PFSK-1 (cell line): ENCODE measurements around the gene GFY.

Source experiments
- FOXP2 ChIP-seq: optimal IDR thresholded peaks from 2 replicates; pipeline ENCODE3; 2011; ENCODE audit warnings: borderline replicate concordance, control low read depth, inconsistent platforms; ENCODE audit not compliant: insufficient read depth; ENCODE audit errors: extremely low read length, extremely low read depth
- POLR2AphosphoS5 ChIP-seq: IDR thresholded peaks from 2 replicates; pipeline ENCODE4 v1.6.1; 2012; ENCODE audit warnings: low read depth, mild to moderate bottlenecking, control low read depth, low read length, moderate library complexity
- SIN3A ChIP-seq: IDR thresholded peaks from 2 replicates; pipeline ENCODE4 v1.6.1; 2012; ENCODE audit warnings: mild to moderate bottlenecking, low read length, moderate library complexity, borderline replicate concordance; ENCODE audit not compliant: insufficient read depth
- TAF1 ChIP-seq: IDR thresholded peaks from 2 replicates; pipeline ENCODE4 v1.6.1; 2012; ENCODE audit warnings: low read length, control low read depth, borderline replicate concordance; ENCODE audit not compliant: insufficient read depth
- TF ChIP-seq, protein P1 (sequence below), 2 experiments: IDR thresholded peaks; 2 replicates each; pipeline versions ENCODE4 v1.6.1 to v1.8.0; 2011 to 2012; ENCODE audit warnings: low read depth in 2 of 2, low read length in 2 of 2, control low read depth in 1 of 2, inconsistent platforms in 1 of 2, mild to moderate bottlenecking in 1 of 2, moderate library complexity in 1 of 2; ENCODE audit not compliant: insufficient read depth in 1 of 2

DNA sequence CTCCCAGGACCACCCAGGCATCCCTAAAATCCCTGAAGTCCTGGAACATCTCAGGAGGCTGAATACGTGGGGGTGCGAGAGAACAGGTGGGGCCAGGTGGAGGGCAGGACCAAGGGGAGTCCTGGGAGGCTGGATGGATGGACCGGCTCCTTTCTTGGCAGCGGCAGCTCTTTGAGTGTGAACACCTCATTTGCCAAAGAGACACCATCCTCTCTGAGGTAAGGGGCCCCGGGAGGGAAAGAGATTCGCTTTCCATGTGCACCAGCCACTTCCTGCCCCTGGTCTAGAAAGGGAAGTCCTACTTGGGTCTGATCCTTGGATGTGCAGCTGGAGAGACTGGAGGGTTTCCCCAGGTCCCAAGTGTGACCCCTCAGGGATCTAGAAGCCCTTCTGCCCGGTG lies 18.1 kb upstream of the GFY start:
- TF ChIP-seq POLR2AphosphoS5 (no peak), SIN3A (no peak), TAF1 (no peak), FOXP2 (no peak)
- TF ChIP-seq, protein P1, sequence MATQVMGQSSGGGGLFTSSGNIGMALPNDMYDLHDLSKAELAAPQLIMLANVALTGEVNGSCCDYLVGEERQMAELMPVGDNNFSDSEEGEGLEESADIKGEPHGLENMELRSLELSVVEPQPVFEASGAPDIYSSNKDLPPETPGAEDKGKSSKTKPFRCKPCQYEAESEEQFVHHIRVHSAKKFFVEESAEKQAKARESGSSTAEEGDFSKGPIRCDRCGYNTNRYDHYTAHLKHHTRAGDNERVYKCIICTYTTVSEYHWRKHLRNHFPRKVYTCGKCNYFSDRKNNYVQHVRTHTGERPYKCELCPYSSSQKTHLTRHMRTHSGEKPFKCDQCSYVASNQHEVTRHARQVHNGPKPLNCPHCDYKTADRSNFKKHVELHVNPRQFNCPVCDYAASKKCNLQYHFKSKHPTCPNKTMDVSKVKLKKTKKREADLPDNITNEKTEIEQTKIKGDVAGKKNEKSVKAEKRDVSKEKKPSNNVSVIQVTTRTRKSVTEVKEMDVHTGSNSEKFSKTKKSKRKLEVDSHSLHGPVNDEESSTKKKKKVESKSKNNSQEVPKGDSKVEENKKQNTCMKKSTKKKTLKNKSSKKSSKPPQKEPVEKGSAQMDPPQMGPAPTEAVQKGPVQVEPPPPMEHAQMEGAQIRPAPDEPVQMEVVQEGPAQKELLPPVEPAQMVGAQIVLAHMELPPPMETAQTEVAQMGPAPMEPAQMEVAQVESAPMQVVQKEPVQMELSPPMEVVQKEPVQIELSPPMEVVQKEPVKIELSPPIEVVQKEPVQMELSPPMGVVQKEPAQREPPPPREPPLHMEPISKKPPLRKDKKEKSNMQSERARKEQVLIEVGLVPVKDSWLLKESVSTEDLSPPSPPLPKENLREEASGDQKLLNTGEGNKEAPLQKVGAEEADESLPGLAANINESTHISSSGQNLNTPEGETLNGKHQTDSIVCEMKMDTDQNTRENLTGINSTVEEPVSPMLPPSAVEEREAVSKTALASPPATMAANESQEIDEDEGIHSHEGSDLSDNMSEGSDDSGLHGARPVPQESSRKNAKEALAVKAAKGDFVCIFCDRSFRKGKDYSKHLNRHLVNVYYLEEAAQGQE (IDR thresholded peaks at IDR 0.05; ENCODE audit: insufficient read depth in 1 of 2, low read depth in 2 of 2, low read length in 2 of 2) = no peak
